HepG2 (cell line): Measurements from ENCODE around the gene GRIK4. TPM values are rescaled to one million over a fixed set of nuclear protein-coding genes. Genes with fewer than 3 reads are reported as not detected.
A peak's percentile ranks its signal among the peaks of the same experiment; 100 is the strongest.

Experiments used
- BRCA1 ChIP-seq: sonication (generic); formaldehyde crosslinking; IDR thresholded peaks from 2 replicates; pipeline ENCODE4 v1.4.0; 2020; ENCODE audit warnings: missing genetic modification reagents
- DNMT1 ChIP-seq: sonication (generic); formaldehyde crosslinking; IDR thresholded peaks from 2 replicates; pipeline ENCODE4 v1.5.1; 2020; ENCODE audit warnings: mild to moderate bottlenecking, missing genetic modification reagents
- DR1 ChIP-seq: sonication (generic); formaldehyde crosslinking; IDR thresholded peaks from 2 replicates; pipeline ENCODE4 v1.8.0; 2021; ENCODE audit warnings: mild to moderate bottlenecking, missing genetic modification reagents, inconsistent platforms
- FOSL1 ChIP-seq: sonication (generic); formaldehyde crosslinking; IDR thresholded peaks from 2 replicates; pipeline ENCODE4 v1.9.0; 2021; ENCODE audit warnings: missing genetic modification reagents, borderline replicate concordance
- GTF2F1 ChIP-seq: fragments of 150-350 bp; IDR thresholded peaks from 2 replicates; pipeline ENCODE4 v1.6.1; 2014; ENCODE audit warnings: low read length
- HDAC2 ChIP-seq: sonication (generic); formaldehyde crosslinking; IDR thresholded peaks from 2 replicates; pipeline ENCODE4 v1.4.0; 2020; ENCODE audit warnings: missing genetic modification reagents
- KLF9 ChIP-seq: IDR thresholded peaks from 2 replicates; pipeline ENCODE4 v1.6.1; 2016; ENCODE audit warnings: low read depth
- MED8 ChIP-seq: sonication (generic); formaldehyde crosslinking; IDR thresholded peaks from 2 replicates; pipeline ENCODE4 v1.8.1; 2023; ENCODE audit warnings: mild to moderate bottlenecking, missing genetic modification reagents; ENCODE audit not compliant: insufficient replicate concordance
- MEIS1 ChIP-seq: sonication (generic); formaldehyde crosslinking; IDR thresholded peaks from 2 replicates; pipeline ENCODE4 v1.9.0; 2021; ENCODE audit warnings: mild to moderate bottlenecking, missing genetic modification reagents, moderate library complexity, borderline replicate concordance
- NFIC ChIP-seq: IDR thresholded peaks from 2 replicates; pipeline ENCODE4 v1.6.1; 2012; ENCODE audit warnings: mild to moderate bottlenecking, low read length, inconsistent platforms
- POLR2G ChIP-seq: fragments of 200-400 bp; formaldehyde crosslinking; IDR thresholded peaks from 2 replicates; pipeline ENCODE4 v1.6.1; 2018; ENCODE audit warnings: mild to moderate bottlenecking, low read depth, low read length, moderate library complexity
- RBAK ChIP-seq: sonication (generic); formaldehyde crosslinking; IDR thresholded peaks from 2 replicates; pipeline ENCODE4 v1.5.1; 2020; ENCODE audit warnings: mild to moderate bottlenecking, missing genetic modification reagents
- ZNF180 ChIP-seq: sonication (generic); formaldehyde crosslinking; IDR thresholded peaks from 2 replicates; pipeline ENCODE4 v1.4.0; 2020; ENCODE audit warnings: low read depth, missing genetic modification reagents, borderline replicate concordance
- ZNF225 ChIP-seq: sonication (generic); formaldehyde crosslinking; IDR thresholded peaks from 2 replicates; pipeline ENCODE4 v1.4.0; 2020; ENCODE audit warnings: mild to moderate bottlenecking, missing genetic modification reagents
- ZNF282 ChIP-seq: fragments of 450-650 bp; IDR thresholded peaks from 2 replicates; pipeline ENCODE4 v1.6.1; 2018; ENCODE audit not compliant: partially characterized antibody
- ZNF383 ChIP-seq: sonication (generic); formaldehyde crosslinking; IDR thresholded peaks from 2 replicates; pipeline ENCODE4 v1.4.0; 2020; ENCODE audit warnings: missing genetic modification reagents, mild to moderate bottlenecking, borderline replicate concordance
- ZNF44 ChIP-seq: sonication (generic); formaldehyde crosslinking; IDR thresholded peaks from 2 replicates; pipeline ENCODE4 v1.5.1; 2020; ENCODE audit warnings: mild to moderate bottlenecking, missing genetic modification reagents
- ZNF614 ChIP-seq: IDR thresholded peaks from 2 replicates; pipeline ENCODE4 v1.6.1; 2018; ENCODE audit warnings: missing biosample characterization, missing genetic modification reagents, inconsistent platforms, borderline replicate concordance
- ZNF792 ChIP-seq: IDR thresholded peaks from 2 replicates; pipeline ENCODE4 v1.6.1; 2016
- ZNF839 ChIP-seq: sonication (generic); formaldehyde crosslinking; IDR thresholded peaks from 2 replicates; pipeline ENCODE4 v1.4.0; 2020; ENCODE audit warnings: missing genetic modification reagents, mild to moderate bottlenecking, borderline replicate concordance
- polyA plus RNA-seq, 8 experiments: library from polyadenylated mRNA; depleted of rRNA in 3 of 8; stranded (reverse) in 7 of 8; unstranded in 1 of 8; fragments of >200 nt; fragmentation: Illumina TruSeq in 4 of 8; extraction: Trizol in 4 of 8; gene quantifications; 2 replicates each; pipeline versions ENCODE4 v1.2.1 to v1.2.3, GENCODE V29; 2011 to 2016; ENCODE audit warnings: low read depth in 4 of 8, missing spikeins in 1 of 8, mixed read lengths in 1 of 8; ENCODE audit not compliant: insufficient read depth in 1 of 8
- total RNA-seq, 5 experiments: library from RNA; depleted of rRNA; stranded (reverse); fragments of >200 nt; fragmentation: Illumina TruSeq; extraction: Trizol; gene quantifications; 2 replicates each; pipeline ENCODE4 v1.2.3, GENCODE V29; 2016; ENCODE audit warnings: low read depth in 1 of 5
- TF ChIP-seq, protein P1 (sequence below): IDR thresholded peaks from 2 replicates; pipeline ENCODE4 v1.6.1; 2016; ENCODE audit warnings: missing compliant biosample characterization, missing genetic modification reagents, borderline replicate concordance
- TF ChIP-seq, protein P2 (sequence below): sonication (generic); formaldehyde crosslinking; IDR thresholded peaks from 2 replicates; pipeline ENCODE4 v1.9.0; 2021; ENCODE audit warnings: missing genetic modification reagents, borderline replicate concordance
- TF ChIP-seq, protein P3 (sequence below): sonication (generic); formaldehyde crosslinking; IDR thresholded peaks from 2 replicates; pipeline ENCODE4 v1.4.0; 2020; ENCODE audit warnings: missing genetic modification reagents, mild to moderate bottlenecking, borderline replicate concordance
- TF ChIP-seq, protein P4 (sequence below): sonication (generic); formaldehyde crosslinking; IDR thresholded peaks from 2 replicates; pipeline ENCODE4 v1.8.0; 2022; ENCODE audit warnings: mild to moderate bottlenecking, missing genetic modification reagents, moderate library complexity

GRIK4 gene
- total and polyA plus RNA-seq, 2 of the 13 experiments (the other 11 are each of a cell fraction or from before 2014, with no cell fraction given), result 0.04 to 0.07 TPM

DNA sequence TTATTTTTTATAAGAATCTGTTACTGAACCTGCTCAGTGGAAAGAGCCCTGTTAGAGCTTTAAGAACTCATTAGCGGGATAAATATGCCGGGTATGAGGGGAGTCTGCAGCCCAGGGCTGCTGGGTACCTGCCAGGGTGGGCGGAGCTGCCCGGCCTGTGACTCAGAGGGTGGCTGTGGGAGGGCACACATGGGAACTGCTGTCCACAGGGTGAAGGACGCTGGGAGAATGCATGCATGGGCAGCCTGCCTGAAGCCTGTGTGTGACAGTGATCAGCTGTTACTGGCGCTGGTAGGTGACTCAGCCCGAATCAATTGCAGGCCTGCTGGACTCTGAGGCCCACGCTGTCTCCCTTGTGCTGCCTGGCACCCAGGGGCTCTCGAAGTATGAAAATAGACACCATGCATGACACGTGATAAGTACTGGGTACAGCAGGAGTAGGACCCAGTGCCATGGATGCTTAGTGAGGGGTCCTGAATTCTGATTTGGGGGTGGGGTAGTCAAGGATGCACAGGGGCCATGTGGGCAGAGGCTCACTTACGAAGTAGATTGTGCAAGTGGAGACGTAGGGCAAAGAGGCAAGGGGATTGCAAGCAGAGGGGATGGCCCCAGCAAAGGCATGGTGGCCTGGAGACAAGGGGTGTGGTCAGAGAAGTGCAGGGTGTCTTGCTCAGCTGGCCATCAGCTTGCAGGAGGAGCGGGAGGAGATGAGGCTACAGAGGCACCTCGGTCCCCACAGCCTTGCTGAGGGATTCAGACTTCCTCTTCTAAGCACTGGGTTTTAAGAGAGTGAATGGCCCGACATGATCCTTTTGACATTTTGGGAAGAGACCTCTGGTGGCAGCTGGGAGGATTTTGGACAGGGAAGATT lies 36.5 kb downstream of the GRIK4 start (continued):
- TF ChIP-seq, protein P1, sequence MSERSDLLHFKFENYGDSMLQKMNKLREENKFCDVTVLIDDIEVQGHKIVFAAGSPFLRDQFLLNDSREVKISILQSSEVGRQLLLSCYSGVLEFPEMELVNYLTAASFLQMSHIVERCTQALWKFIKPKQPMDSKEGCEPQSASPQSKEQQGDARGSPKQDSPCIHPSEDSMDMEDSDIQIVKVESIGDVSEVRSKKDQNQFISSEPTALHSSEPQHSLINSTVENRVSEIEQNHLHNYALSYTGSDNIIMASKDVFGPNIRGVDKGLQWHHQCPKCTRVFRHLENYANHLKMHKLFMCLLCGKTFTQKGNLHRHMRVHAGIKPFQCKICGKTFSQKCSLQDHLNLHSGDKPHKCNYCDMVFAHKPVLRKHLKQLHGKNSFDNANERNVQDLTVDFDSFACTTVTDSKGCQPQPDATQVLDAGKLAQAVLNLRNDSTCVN (CRISPR knock-in tag), result no peak; the same call in 1 of the 2 replicates
- peak; percentile 81 for TF ChIP-seq FOSL1 (CRISPR knock-in tag)
- TF ChIP-seq BRCA1 (CRISPR knock-in tag), result no peak
- no peak for TF ChIP-seq ZNF225 (CRISPR knock-in tag)
- no peak for TF ChIP-seq MED8 (CRISPR knock-in tag)
- 0 out of 2 replicates have a peak, but pooled peaks have one; percentile 78 for TF ChIP-seq ZNF44 (CRISPR knock-in tag)
- no peak for TF ChIP-seq ZNF839 (CRISPR knock-in tag)
- TF ChIP-seq KLF9, result no peak
- TF ChIP-seq GTF2F1, result no peak
- TF ChIP-seq DR1 (CRISPR knock-in tag), result no peak
- no peak for TF ChIP-seq ZNF614 (CRISPR knock-in tag)
- no peak; the same call in 1 of the 2 replicates for TF ChIP-seq MEIS1 (CRISPR knock-in tag)
- TF ChIP-seq, protein P2, sequence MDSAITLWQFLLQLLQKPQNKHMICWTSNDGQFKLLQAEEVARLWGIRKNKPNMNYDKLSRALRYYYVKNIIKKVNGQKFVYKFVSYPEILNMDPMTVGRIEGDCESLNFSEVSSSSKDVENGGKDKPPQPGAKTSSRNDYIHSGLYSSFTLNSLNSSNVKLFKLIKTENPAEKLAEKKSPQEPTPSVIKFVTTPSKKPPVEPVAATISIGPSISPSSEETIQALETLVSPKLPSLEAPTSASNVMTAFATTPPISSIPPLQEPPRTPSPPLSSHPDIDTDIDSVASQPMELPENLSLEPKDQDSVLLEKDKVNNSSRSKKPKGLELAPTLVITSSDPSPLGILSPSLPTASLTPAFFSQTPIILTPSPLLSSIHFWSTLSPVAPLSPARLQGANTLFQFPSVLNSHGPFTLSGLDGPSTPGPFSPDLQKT (CRISPR knock-in tag), result no peak
- no peak for TF ChIP-seq RBAK (CRISPR knock-in tag)
- TF ChIP-seq, protein P3, sequence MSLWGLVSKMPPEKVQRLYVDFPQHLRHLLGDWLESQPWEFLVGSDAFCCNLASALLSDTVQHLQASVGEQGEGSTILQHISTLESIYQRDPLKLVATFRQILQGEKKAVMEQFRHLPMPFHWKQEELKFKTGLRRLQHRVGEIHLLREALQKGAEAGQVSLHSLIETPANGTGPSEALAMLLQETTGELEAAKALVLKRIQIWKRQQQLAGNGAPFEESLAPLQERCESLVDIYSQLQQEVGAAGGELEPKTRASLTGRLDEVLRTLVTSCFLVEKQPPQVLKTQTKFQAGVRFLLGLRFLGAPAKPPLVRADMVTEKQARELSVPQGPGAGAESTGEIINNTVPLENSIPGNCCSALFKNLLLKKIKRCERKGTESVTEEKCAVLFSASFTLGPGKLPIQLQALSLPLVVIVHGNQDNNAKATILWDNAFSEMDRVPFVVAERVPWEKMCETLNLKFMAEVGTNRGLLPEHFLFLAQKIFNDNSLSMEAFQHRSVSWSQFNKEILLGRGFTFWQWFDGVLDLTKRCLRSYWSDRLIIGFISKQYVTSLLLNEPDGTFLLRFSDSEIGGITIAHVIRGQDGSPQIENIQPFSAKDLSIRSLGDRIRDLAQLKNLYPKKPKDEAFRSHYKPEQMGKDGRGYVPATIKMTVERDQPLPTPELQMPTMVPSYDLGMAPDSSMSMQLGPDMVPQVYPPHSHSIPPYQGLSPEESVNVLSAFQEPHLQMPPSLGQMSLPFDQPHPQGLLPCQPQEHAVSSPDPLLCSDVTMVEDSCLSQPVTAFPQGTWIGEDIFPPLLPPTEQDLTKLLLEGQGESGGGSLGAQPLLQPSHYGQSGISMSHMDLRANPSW (CRISPR knock-in tag), result no peak
- no peak for TF ChIP-seq ZNF383 (CRISPR knock-in tag)
- TF ChIP-seq ZNF180 (CRISPR knock-in tag), result no peak
- TF ChIP-seq, protein P4, sequence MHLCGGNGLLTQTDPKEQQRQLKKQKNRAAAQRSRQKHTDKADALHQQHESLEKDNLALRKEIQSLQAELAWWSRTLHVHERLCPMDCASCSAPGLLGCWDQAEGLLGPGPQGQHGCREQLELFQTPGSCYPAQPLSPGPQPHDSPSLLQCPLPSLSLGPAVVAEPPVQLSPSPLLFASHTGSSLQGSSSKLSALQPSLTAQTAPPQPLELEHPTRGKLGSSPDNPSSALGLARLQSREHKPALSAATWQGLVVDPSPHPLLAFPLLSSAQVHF (CRISPR knock-in tag), result no peak
- no peak for TF ChIP-seq POLR2G
- peak; percentile 78 for TF ChIP-seq ZNF792 (CRISPR knock-in tag)
- no peak for TF ChIP-seq NFIC
- TF ChIP-seq DNMT1 (CRISPR knock-in tag), result no peak
- no peak for TF ChIP-seq ZNF282
- TF ChIP-seq HDAC2 (CRISPR knock-in tag), result peak; percentile 71
